22Rv1 (cell line): Measurements from ENCODE around the gene ADH1C.

Experiments used
- ZFX ChIP-seq: fragments of 450-650 bp; IDR thresholded peaks from 2 replicates; pipeline ENCODE4 v1.6.1; 2017; ENCODE audit warnings: antibody characterized with exemption, borderline replicate concordance
- TF ChIP-seq, protein P1 (sequence below): fragments of 450-650 bp; IDR thresholded peaks from 2 replicates; pipeline ENCODE4 v1.5.1; 2017; ENCODE audit warnings: mild to moderate bottlenecking

GRCh38 chr4:99378876-99379275 lies 26.3 kb upstream of the ADH1C start:
- TF ChIP-seq, protein P1, sequence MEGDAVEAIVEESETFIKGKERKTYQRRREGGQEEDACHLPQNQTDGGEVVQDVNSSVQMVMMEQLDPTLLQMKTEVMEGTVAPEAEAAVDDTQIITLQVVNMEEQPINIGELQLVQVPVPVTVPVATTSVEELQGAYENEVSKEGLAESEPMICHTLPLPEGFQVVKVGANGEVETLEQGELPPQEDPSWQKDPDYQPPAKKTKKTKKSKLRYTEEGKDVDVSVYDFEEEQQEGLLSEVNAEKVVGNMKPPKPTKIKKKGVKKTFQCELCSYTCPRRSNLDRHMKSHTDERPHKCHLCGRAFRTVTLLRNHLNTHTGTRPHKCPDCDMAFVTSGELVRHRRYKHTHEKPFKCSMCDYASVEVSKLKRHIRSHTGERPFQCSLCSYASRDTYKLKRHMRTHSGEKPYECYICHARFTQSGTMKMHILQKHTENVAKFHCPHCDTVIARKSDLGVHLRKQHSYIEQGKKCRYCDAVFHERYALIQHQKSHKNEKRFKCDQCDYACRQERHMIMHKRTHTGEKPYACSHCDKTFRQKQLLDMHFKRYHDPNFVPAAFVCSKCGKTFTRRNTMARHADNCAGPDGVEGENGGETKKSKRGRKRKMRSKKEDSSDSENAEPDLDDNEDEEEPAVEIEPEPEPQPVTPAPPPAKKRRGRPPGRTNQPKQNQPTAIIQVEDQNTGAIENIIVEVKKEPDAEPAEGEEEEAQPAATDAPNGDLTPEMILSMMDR: no peak
- TF ChIP-seq ZFX: no peak
